ENCODE results near the gene FSCN2. TPM values are rescaled to one million over a fixed set of nuclear protein-coding genes. Genes with fewer than 3 reads are reported as not detected.

The FSCN2 gene
- total RNA-seq, 1 experiment from 2014 or later = 1.6 TPM

DNA sequence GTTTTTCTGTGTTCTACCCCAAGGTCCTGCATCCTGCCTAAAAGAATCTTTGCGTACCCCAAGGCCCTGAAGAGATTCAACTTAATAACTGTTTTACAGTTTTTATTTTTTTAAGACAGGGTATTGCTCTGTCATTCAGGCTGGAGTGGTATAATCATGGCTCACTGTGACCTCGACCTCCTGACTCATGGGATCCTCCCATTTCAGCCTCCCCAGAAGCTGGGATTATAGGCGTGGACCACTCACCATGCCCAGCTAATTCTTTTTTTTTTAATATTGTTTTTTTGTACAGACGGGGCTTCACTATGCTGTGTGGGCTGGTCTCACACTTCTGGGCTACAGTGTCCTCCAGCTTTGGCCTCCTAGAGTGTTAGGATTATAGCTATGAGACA is 33.3 kb downstream of the FSCN2 start:
- Histone ChIP-seq H3K56ac (ENCODE audit: insufficient read length, low read depth, low read length) (no peak overlapping the region), H4K8ac (replicated peaks; ENCODE audit: insufficient read length, low read depth, low read length) (no peak overlapping the region), H3K23me2 (ENCODE audit: insufficient read length, low read depth, low read length, poor library complexity, severe bottlenecking) (no peaks in the 10 kb centered on the region), H3K9me3 (ENCODE audit: control insufficient read depth, low read depth, low read length) (no peaks in the 10 kb centered on the region), H2BK15ac (ENCODE audit: low read depth, low read length) (no peak overlapping the region), H4K20me1 (ENCODE audit: control insufficient read depth, insufficient read depth, insufficient read length) (no peaks in the 10 kb centered on the region), H3K27ac (ENCODE audit: insufficient read length, low read depth, low read length) (no peak overlapping the region), H3K4ac (ENCODE audit: low read depth, low read length) (no peak overlapping the region), H3K79me1 (ENCODE audit: insufficient read depth, low read depth, low read length, poor library complexity, severe bottlenecking) (no peaks in the 10 kb centered on the region), H4K91ac (ENCODE audit: insufficient read length, low read depth, low read length) (no peak overlapping the region), H3K79me2 (ENCODE audit: insufficient read depth, low read length) (no peaks in the 10 kb centered on the region), H4K5ac (ENCODE audit: insufficient read length, low read depth, low read length) (no peak overlapping the region), H3K27me3 (ENCODE audit: insufficient read depth, low read length) (no peaks in the 10 kb centered on the region), H3K4me2 (ENCODE audit: insufficient read depth, insufficient read length, low read length) (no peak overlapping the region), H2AFZ (ENCODE audit: low read length) (no peak overlapping the region), H2BK5ac (ENCODE audit: insufficient read length, low read length) (no peak overlapping the region), H3K18ac (ENCODE audit: insufficient read length, low read depth, low read length) (no peak overlapping the region), H2AK5ac (ENCODE audit: insufficient read length, low read length) (no peak overlapping the region), H2BK120ac (ENCODE audit: low read depth, low read length, poor library complexity, severe bottlenecking) (no peak overlapping the region), H3K9ac (ENCODE audit: extremely low read depth, insufficient read length, low read length) (no peak overlapping the region), H2BK20ac (ENCODE audit: low read depth, low read length, poor library complexity, severe bottlenecking) (no peak overlapping the region), H2BK12ac (ENCODE audit: insufficient read length, low read depth, low read length) (no peak overlapping the region), H3K4me1 (ENCODE audit: insufficient read depth, low read length) (no peaks in the 10 kb centered on the region), H3K14ac (ENCODE audit: insufficient read depth, low read length) (no peak overlapping the region), H3T11ph (ENCODE audit: low read length) (no peak overlapping the region), H3K23ac (ENCODE audit: insufficient read length, low read depth, low read length) (no peak overlapping the region)
- TF ChIP-seq, protein P1, sequence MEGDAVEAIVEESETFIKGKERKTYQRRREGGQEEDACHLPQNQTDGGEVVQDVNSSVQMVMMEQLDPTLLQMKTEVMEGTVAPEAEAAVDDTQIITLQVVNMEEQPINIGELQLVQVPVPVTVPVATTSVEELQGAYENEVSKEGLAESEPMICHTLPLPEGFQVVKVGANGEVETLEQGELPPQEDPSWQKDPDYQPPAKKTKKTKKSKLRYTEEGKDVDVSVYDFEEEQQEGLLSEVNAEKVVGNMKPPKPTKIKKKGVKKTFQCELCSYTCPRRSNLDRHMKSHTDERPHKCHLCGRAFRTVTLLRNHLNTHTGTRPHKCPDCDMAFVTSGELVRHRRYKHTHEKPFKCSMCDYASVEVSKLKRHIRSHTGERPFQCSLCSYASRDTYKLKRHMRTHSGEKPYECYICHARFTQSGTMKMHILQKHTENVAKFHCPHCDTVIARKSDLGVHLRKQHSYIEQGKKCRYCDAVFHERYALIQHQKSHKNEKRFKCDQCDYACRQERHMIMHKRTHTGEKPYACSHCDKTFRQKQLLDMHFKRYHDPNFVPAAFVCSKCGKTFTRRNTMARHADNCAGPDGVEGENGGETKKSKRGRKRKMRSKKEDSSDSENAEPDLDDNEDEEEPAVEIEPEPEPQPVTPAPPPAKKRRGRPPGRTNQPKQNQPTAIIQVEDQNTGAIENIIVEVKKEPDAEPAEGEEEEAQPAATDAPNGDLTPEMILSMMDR (conservative IDR thresholded peaks at IDR 0.05) = no peak
- DNase-seq = no peak
- no peaks in the 10 kb centered on the region for H3K27me3 Mint-ChIP-seq (ENCODE audit: low read depth)
- H3K27ac Mint-ChIP-seq = peak overlapping the region in 1 of 3 experiments; percentile 20; a peak in 1 of 7 replicates
- no peaks in the 10 kb centered on the region for H3K4me1 Mint-ChIP-seq
- H3K4me3 Mint-ChIP-seq = no peak overlapping the region
- WGBS (ENCODE audit: extremely low coverage, insufficient read length, low lambda C conversion rate) = no CpG with 5 or more reads among the region's 4 CpGs
- no peaks in the 10 kb centered on the region for H3K9me3 Mint-ChIP-seq
- peaks cover 22 to 85% (median 74%) of the 10 kb centered on the region in 3 experiments; a peak in 6 of 7 replicates for H3K36me3 Mint-ChIP-seq (ENCODE audit: insufficient read depth in 1 of 3, low read depth in 3 of 3)
